K562 (cell line): Measurements from ENCODE around the gene ATP5PF. TPM values are rescaled to one million over a fixed set of nuclear protein-coding genes. Genes with fewer than 3 reads are reported as not detected.

Experiments used
- ATAC-seq: fragments of 200-7000 bp; cut with Tn5 transposase; 3 replicates; pipeline ENCODE4 v1.9.1; 2020; ENCODE audit warnings: moderate library complexity
- BruUV-seq: library from RNA; stranded (reverse); fragments of 400-500 nt; replicated peaks from 2 replicates; lab custom pipeline; 2021; lab: Mats Ljungman, UMichigan
- CTCF ChIA-PET: fragments of 300-600 bp; formaldehyde crosslinking; extraction: SDS; loops from one replicate; lab custom pipeline; 2021; ENCODE audit warnings: low intra/inter-chr PET ratio; lab: Yijun Ruan, JAX
- POLR2A ChIA-PET: fragments of 300-600, 350-650 bp; sonication (Branson Sonifier 250); formaldehyde crosslinking; extraction: SDS; loops from one replicate; lab custom pipeline; 2021; ENCODE audit warnings: antibody characterized with exemption, inconsistent platforms; lab: Yijun Ruan, JAX
- DNase-seq, 4 experiments: peaks; one replicate each; pipeline versions ENCODE4 v3.0.0 to v3.0.0-alpha.2; 2011 to 2018; ENCODE audit warnings: low spot score in 3 of 4, mixed read lengths in 3 of 4; ENCODE audit errors: extremely low read depth in 1 of 4
- FAIRE-seq: peaks from 2 replicates; lab custom pipeline; 2011; peaks lifted over from hg19 to GRCh38; lab: Jason Lieb, UNC
- H2AFZ ChIP-seq: 2 replicates; pipeline ENCODE4 v1.6.0; 2011; ENCODE audit warnings: low read depth, low read length, control low read depth, inconsistent platforms
- H3K27ac ChIP-seq: fragments of 200-600 bp; 3 replicates; pipeline ENCODE4 v1.8.0; 2011; ENCODE audit warnings: low read depth, mild to moderate bottlenecking, control low read depth, inconsistent platforms, low read length, moderate library complexity, mixed read lengths; ENCODE audit errors: extremely low read depth
- H3K27me3 ChIP-seq, 2 experiments: fragments of 300-600 bp in 1 of 2; 2 replicates in 1 of 2; 3 replicates in 1 of 2; pipeline versions ENCODE4 v1.6.0 to v1.8.0; 2011; ENCODE audit warnings: inconsistent platforms in 2 of 2, low read length in 2 of 2, mild to moderate bottlenecking in 1 of 2, mixed read lengths in 1 of 2, moderate library complexity in 1 of 2; ENCODE audit not compliant: control insufficient read depth in 2 of 2, insufficient read depth in 2 of 2
- H3K36me3 ChIP-seq: fragments of 300-600 bp; 3 replicates; pipeline ENCODE4 v1.8.0; 2011; ENCODE audit warnings: mild to moderate bottlenecking, low read length, inconsistent platforms; ENCODE audit not compliant: control insufficient read depth, insufficient read depth
- H3K4me1 ChIP-seq, 2 experiments: fragments of 200-600 bp in 1 of 2; replicated peaks in 1 of 2; 2 replicates in 1 of 2; 3 replicates in 1 of 2; pipeline versions ENCODE4 v1.5.1 to v1.8.0; 2011; ENCODE audit warnings: inconsistent platforms in 2 of 2, low read length in 2 of 2, mild to moderate bottlenecking in 1 of 2, mixed read lengths in 1 of 2, moderate library complexity in 1 of 2; ENCODE audit not compliant: control insufficient read depth in 2 of 2, insufficient read depth in 2 of 2
- H3K4me2 ChIP-seq: 2 replicates; pipeline ENCODE4 v1.6.1; 2011; ENCODE audit warnings: low read length, control low read depth, inconsistent platforms, mixed read lengths; ENCODE audit not compliant: insufficient read depth
- H3K4me3 ChIP-seq: fragments of 200-600 bp; sonication (generic), shearing (Covaris generic); 2 replicates; pipeline ENCODE4 v1.5.1; 2016; ENCODE audit warnings: control low read depth, inconsistent platforms
- H3K79me2 ChIP-seq: fragments of 200-600 bp; 3 replicates; pipeline ENCODE4 v1.8.0; 2011; ENCODE audit warnings: low read length, inconsistent platforms; ENCODE audit not compliant: control insufficient read depth, insufficient read depth
- H3K9ac ChIP-seq, 2 experiments: 2 replicates each; pipeline versions ENCODE4 v1.6.0 to v1.6.1; 2011; ENCODE audit warnings: low read depth in 2 of 2, low read length in 2 of 2, control low read depth in 1 of 2, inconsistent platforms in 1 of 2, mild to moderate bottlenecking in 1 of 2, mixed read lengths in 1 of 2; ENCODE audit not compliant: insufficient read depth in 1 of 2
- H3K9me1 ChIP-seq: one replicate; pipeline ENCODE4 v1.6.0; 2011; ENCODE audit warnings: inconsistent platforms, mild to moderate bottlenecking, low read length, moderate library complexity; ENCODE audit not compliant: control insufficient read depth, insufficient read depth
- H3K9me3 ChIP-seq: replicated peaks from 2 replicates; pipeline ENCODE4 v1.5.1; 2011; ENCODE audit warnings: low read depth, low read length, inconsistent platforms; ENCODE audit not compliant: control insufficient read depth, insufficient read depth
- H4K20me1 ChIP-seq: replicated peaks from 2 replicates; pipeline ENCODE4 v1.6.1; 2011; ENCODE audit warnings: low read length, inconsistent platforms, mixed read lengths; ENCODE audit not compliant: control insufficient read depth, insufficient read depth
- BCL6 ChIP-seq: fragments of 250-450 bp; sonication (Bioruptor Pico); IDR thresholded peaks from 2 replicates; pipeline ENCODE4 v1.4.0; 2020
- E2F3 ChIP-seq: fragments of 250-450 bp; sonication (Bioruptor Pico); IDR thresholded peaks from 2 replicates; pipeline ENCODE4 v1.4.0; 2020; ENCODE audit warnings: mild to moderate bottlenecking
- EGR1 ChIP-seq: fragments of 450-650 bp; conservative IDR thresholded peaks from 2 replicates; pipeline ENCODE4 v1.6.1; 2017; ENCODE audit warnings: mild to moderate bottlenecking
- RAD21 ChIP-seq, 2 experiments: fragments of 250-450 bp in 1 of 2; fragments of 450-650 bp in 1 of 2; sonication (Bioruptor Pico) in 1 of 2; formaldehyde crosslinking in 1 of 2; IDR thresholded peaks in 1 of 2; conservative IDR thresholded peaks in 1 of 2; 2 replicates each; pipeline versions ENCODE4 v1.4.0 to v1.8.0; 2020 to 2022; ENCODE audit warnings: mild to moderate bottlenecking in 2 of 2, moderate library complexity in 1 of 2
- WGBS: fragments of 100-300 bp; shearing (Covaris generic); methylation state at CpG from one replicate; pipeline ENCODE4 v1.1.6; 2016; ENCODE audit warnings: low coverage, mixed read lengths; ENCODE audit not compliant: insufficient coverage; ENCODE audit errors: missing lambda C conversion rate; 5-methylcytosine and 5-hydroxymethylcytosine counted together
- in situ Hi-C: fragments of 300-500 bp; cut with MboI; formaldehyde crosslinking; loops from 4 replicates; pipeline ENCODE4 v1.15.0; 2018; ENCODE audit warnings: inconsistent platforms, mixed read lengths
- intact Hi-C: fragments of 100-400 bp; cut with micrococcal nuclease; formaldehyde crosslinking; loops from 2 replicates; pipeline ENCODE4 v1.14.2; 2022
- polyA plus RNA-seq, 8 experiments: library from polyadenylated mRNA; depleted of rRNA in 4 of 8; stranded (reverse) in 5 of 8; unstranded in 3 of 8; fragments of >200 nt; fragmentation: Nextera tagmentation in 2 of 8; fragmentation: Illumina TruSeq in 1 of 8; extraction: Ambion mirVana in 2 of 8; extraction: Trizol in 1 of 8; gene quantifications; 2 replicates each; pipeline versions ENCODE4 v1.2.1 to v1.2.3, GENCODE V29; 2011 to 2014; ENCODE audit warnings: inconsistent platforms in 1 of 8, missing spikeins in 1 of 8
- total RNA-seq, 7 experiments: library from RNA; depleted of rRNA in 6 of 7; stranded (reverse); fragments of >200 nt in 6 of 7; fragmentation: Illumina TruSeq in 2 of 7; extraction: Trizol in 2 of 7; gene quantifications; 2 replicates each; pipeline versions ENCODE4 v1.2.1 to v1.2.3, GENCODE V29; 2011 to 2021; ENCODE audit warnings: low replicate concordance in 1 of 7
- TF ChIP-seq, protein P1 (sequence below), 2 experiments: fragments of 450-650 bp; formaldehyde crosslinking in 1 of 2; IDR thresholded peaks; 2 replicates each; pipeline versions ENCODE4 v1.4.0 to v1.6.1; 2014 to 2020; ENCODE audit warnings: mild to moderate bottlenecking in 2 of 2, borderline replicate concordance in 1 of 2, low read depth in 1 of 2
- TF ChIP-seq, protein P2 (sequence below), 3 experiments: IDR thresholded peaks in 2 of 3; conservative IDR thresholded peaks in 1 of 3; 2 replicates each; pipeline ENCODE4 v1.5.1; 2011 to 2012; ENCODE audit warnings: low read length in 3 of 3, mild to moderate bottlenecking in 3 of 3, control low read depth in 2 of 3, improper control_type of control experiment in 1 of 3, inconsistent platforms in 1 of 3, low read depth in 1 of 3, mixed read lengths in 1 of 3, moderate library complexity in 1 of 3; ENCODE audit not compliant: insufficient read depth in 2 of 3

Gene ATP5PF
- total and polyA plus RNA-seq, 9 of the 15 experiments (the other 6 are each of a cell fraction or from before 2014, with no cell fraction given): 242 to 2,488 (median 533) TPM

DNA sequence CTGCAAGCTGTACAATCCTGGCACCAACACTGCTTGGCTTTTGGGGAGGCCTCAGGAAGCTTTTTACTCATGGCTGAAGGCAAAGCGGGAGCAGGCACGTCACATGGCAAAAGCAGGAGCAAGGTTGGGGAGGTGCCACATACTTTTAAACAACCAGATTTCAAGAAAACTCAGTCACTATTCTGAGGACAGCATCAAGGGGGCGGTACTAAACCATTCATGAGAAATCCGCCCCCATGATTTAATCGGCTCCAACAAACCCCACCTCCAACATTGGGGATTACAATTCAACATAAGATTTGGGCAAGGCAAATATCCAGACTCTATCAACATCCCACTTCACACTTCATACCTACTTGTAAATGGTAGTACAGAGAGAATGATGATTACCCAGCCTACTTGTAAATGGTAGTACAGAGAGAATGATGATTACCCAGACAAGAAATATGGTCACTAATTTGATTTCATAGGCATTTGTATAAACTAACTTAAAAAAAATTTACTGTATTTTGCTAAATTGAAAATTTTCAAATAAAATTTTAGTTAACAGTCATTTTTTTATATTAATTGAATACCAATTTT lies 24.9 kb downstream of the ATP5PF start:
- ATAC-seq: peak; percentile 73
- peak in 1 of 4 experiments; percentile 36 for DNase-seq
- 19% methylated on average over 5 of the region's 5 CpGs for WGBS
- Histone ChIP-seq H3K9me1 (no peaks in the 10 kb centered on the region), H3K27me3 (no peaks in the 10 kb centered on the region), H2AFZ (no peak overlapping the region), H3K79me2 (no peaks in the 10 kb centered on the region), H3K27ac (no peak overlapping the region), H4K20me1 (no peaks in the 10 kb centered on the region), H3K4me3 (no peak overlapping the region), H3K36me3 (no peaks in the 10 kb centered on the region), H3K4me1 (no peaks in the 10 kb centered on the region; a peak in 1 of 5 replicates), H3K9ac (no peak overlapping the region), H3K9me3 (no peaks in the 10 kb centered on the region), H3K4me2 (no peak overlapping the region)
- in situ Hi-C loops: no loop called here
- FAIRE-seq: peak; percentile 37
- POLR2A ChIA-PET: no interaction called here
- no TSS peak for BruUV-seq
- CTCF ChIA-PET: interaction anchor here (1.6 kb wide), 1 partner anchor 101 kb away, joined by 5 read pairs; no protein-coding TSS in a partner anchor
- intact Hi-C loops: loop anchor here (1.0 to 10.0 kb wide), 2 partner anchors 92 to 155 kb away; no protein-coding TSS in a partner anchor
- TF ChIP-seq BCL6 (CRISPR knock-in tag): no peak
- no peak for TF ChIP-seq E2F3 (CRISPR knock-in tag)
- TF ChIP-seq EGR1: peak; percentile 69
- peak in 1 of 2 experiments; percentile 40; a peak in 2 of 4 replicates for TF ChIP-seq RAD21 (CRISPR knock-in tag; conservative IDR thresholded peaks at IDR 0.05 in 1 of 2, IDR thresholded peaks at IDR 0.05 in 1 of 2)
- TF ChIP-seq, protein P1, sequence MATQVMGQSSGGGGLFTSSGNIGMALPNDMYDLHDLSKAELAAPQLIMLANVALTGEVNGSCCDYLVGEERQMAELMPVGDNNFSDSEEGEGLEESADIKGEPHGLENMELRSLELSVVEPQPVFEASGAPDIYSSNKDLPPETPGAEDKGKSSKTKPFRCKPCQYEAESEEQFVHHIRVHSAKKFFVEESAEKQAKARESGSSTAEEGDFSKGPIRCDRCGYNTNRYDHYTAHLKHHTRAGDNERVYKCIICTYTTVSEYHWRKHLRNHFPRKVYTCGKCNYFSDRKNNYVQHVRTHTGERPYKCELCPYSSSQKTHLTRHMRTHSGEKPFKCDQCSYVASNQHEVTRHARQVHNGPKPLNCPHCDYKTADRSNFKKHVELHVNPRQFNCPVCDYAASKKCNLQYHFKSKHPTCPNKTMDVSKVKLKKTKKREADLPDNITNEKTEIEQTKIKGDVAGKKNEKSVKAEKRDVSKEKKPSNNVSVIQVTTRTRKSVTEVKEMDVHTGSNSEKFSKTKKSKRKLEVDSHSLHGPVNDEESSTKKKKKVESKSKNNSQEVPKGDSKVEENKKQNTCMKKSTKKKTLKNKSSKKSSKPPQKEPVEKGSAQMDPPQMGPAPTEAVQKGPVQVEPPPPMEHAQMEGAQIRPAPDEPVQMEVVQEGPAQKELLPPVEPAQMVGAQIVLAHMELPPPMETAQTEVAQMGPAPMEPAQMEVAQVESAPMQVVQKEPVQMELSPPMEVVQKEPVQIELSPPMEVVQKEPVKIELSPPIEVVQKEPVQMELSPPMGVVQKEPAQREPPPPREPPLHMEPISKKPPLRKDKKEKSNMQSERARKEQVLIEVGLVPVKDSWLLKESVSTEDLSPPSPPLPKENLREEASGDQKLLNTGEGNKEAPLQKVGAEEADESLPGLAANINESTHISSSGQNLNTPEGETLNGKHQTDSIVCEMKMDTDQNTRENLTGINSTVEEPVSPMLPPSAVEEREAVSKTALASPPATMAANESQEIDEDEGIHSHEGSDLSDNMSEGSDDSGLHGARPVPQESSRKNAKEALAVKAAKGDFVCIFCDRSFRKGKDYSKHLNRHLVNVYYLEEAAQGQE (IDR thresholded peaks at IDR 0.05; ENCODE audit: borderline replicate concordance): peak; percentile 12; the same call in 1 of the 2 replicates
- TF ChIP-seq, protein P1 (CRISPR knock-in tag; IDR thresholded peaks at IDR 0.05; ENCODE audit: low read depth): no peak
- TF ChIP-seq, protein P2, sequence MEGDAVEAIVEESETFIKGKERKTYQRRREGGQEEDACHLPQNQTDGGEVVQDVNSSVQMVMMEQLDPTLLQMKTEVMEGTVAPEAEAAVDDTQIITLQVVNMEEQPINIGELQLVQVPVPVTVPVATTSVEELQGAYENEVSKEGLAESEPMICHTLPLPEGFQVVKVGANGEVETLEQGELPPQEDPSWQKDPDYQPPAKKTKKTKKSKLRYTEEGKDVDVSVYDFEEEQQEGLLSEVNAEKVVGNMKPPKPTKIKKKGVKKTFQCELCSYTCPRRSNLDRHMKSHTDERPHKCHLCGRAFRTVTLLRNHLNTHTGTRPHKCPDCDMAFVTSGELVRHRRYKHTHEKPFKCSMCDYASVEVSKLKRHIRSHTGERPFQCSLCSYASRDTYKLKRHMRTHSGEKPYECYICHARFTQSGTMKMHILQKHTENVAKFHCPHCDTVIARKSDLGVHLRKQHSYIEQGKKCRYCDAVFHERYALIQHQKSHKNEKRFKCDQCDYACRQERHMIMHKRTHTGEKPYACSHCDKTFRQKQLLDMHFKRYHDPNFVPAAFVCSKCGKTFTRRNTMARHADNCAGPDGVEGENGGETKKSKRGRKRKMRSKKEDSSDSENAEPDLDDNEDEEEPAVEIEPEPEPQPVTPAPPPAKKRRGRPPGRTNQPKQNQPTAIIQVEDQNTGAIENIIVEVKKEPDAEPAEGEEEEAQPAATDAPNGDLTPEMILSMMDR (IDR thresholded peaks at IDR 0.05 in 2 of 3, conservative IDR thresholded peaks at IDR 0.05 in 1 of 3; ENCODE audit: insufficient read depth in 2 of 3, low read depth in 1 of 3, low read length in 3 of 3): peak; percentile 24 to 42 (median 26); a peak in 3 of 6 replicates
